Liver (tissue), 3 donors: ENCODE data around the gene MCTP2.

Experiments
- CTCF ChIP-seq: fragments of 150-350 bp; IDR thresholded peaks from 2 replicates; pipeline ENCODE4 v1.5.1; 2017; ENCODE audit warnings: improper control_type of control experiment, low read depth, low read length; ENCODE audit not compliant: missing input control
- EGR1 ChIP-seq, 2 donors: IDR thresholded peaks; 2 replicates each; pipeline ENCODE4 v1.6.1; 2016 to 2018; ENCODE audit warnings: antibody characterized with exemption in 2 of 2, low read depth in 2 of 2
- HNF4A ChIP-seq, 2 donors: conservative IDR thresholded peaks; 2 replicates each; pipeline ENCODE4 v1.6.1; 2016; ENCODE audit warnings: antibody characterized with exemption in 2 of 2, mild to moderate bottlenecking in 2 of 2
- JUND ChIP-seq, 2 donors: IDR thresholded peaks; 2 replicates each; pipeline ENCODE4 v1.6.1; 2016; ENCODE audit warnings: antibody characterized with exemption in 2 of 2
- MAX ChIP-seq: IDR thresholded peaks from 2 replicates; pipeline ENCODE4 v1.6.1; 2016; ENCODE audit warnings: antibody characterized with exemption
- TAF1 ChIP-seq: conservative IDR thresholded peaks from 2 replicates; pipeline ENCODE4 v1.6.1; 2016; ENCODE audit warnings: antibody characterized with exemption, mild to moderate bottlenecking
- TF ChIP-seq, protein P1 (sequence below): IDR thresholded peaks from 2 replicates; pipeline ENCODE4 v1.6.1; 2016; ENCODE audit warnings: antibody characterized with exemption, mild to moderate bottlenecking
- donor health status: healthy.
- donor health status: healthy.

- TF ChIP-seq CTCF (no peak), MAX (no peak), TAF1 (no peak), EGR1 (IDR thresholded peaks at IDR 0.05; ENCODE audit: low read depth in 2 of 2) (no peak), JUND (IDR thresholded peaks at IDR 0.05) (no peak), HNF4A (conservative IDR thresholded peaks at IDR 0.05) (no peak)
- TF ChIP-seq, protein P1, sequence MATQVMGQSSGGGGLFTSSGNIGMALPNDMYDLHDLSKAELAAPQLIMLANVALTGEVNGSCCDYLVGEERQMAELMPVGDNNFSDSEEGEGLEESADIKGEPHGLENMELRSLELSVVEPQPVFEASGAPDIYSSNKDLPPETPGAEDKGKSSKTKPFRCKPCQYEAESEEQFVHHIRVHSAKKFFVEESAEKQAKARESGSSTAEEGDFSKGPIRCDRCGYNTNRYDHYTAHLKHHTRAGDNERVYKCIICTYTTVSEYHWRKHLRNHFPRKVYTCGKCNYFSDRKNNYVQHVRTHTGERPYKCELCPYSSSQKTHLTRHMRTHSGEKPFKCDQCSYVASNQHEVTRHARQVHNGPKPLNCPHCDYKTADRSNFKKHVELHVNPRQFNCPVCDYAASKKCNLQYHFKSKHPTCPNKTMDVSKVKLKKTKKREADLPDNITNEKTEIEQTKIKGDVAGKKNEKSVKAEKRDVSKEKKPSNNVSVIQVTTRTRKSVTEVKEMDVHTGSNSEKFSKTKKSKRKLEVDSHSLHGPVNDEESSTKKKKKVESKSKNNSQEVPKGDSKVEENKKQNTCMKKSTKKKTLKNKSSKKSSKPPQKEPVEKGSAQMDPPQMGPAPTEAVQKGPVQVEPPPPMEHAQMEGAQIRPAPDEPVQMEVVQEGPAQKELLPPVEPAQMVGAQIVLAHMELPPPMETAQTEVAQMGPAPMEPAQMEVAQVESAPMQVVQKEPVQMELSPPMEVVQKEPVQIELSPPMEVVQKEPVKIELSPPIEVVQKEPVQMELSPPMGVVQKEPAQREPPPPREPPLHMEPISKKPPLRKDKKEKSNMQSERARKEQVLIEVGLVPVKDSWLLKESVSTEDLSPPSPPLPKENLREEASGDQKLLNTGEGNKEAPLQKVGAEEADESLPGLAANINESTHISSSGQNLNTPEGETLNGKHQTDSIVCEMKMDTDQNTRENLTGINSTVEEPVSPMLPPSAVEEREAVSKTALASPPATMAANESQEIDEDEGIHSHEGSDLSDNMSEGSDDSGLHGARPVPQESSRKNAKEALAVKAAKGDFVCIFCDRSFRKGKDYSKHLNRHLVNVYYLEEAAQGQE, result no peak
These were observed 271.9 kb downstream of the MCTP2 start for GRCh38 chr15:94503293-94503692.
